GM06990 (cell line): Measurements from ENCODE around the gene KRI1.

Experiments
- DNase-seq: peaks from one replicate; pipeline ENCODE4 v3.0.0-alpha.2; 2011; ENCODE audit not compliant: insufficient read length; ENCODE audit errors: extremely low read depth
- H3K27me3 ChIP-seq: replicated peaks from 2 replicates; pipeline ENCODE4 v1.6.0; 2011; ENCODE audit warnings: low read length; ENCODE audit not compliant: control insufficient read depth, insufficient read depth
- H3K36me3 ChIP-seq: 2 replicates; pipeline ENCODE4 v1.5.1; 2011; ENCODE audit warnings: low read length; ENCODE audit not compliant: control insufficient read depth, insufficient read depth
- H3K4me3 ChIP-seq: replicated peaks from 2 replicates; pipeline ENCODE4 v1.5.1; 2011; ENCODE audit warnings: low read depth, mild to moderate bottlenecking, control low read depth, low read length
- TF ChIP-seq, protein P1 (sequence below): IDR thresholded peaks from 2 replicates; pipeline ENCODE4 v1.5.1; 2011; ENCODE audit warnings: low read length, control low read depth, mild to moderate bottlenecking, inconsistent platforms; ENCODE audit not compliant: insufficient read depth, poor library complexity, severe bottlenecking

Gene KRI1

DNA sequence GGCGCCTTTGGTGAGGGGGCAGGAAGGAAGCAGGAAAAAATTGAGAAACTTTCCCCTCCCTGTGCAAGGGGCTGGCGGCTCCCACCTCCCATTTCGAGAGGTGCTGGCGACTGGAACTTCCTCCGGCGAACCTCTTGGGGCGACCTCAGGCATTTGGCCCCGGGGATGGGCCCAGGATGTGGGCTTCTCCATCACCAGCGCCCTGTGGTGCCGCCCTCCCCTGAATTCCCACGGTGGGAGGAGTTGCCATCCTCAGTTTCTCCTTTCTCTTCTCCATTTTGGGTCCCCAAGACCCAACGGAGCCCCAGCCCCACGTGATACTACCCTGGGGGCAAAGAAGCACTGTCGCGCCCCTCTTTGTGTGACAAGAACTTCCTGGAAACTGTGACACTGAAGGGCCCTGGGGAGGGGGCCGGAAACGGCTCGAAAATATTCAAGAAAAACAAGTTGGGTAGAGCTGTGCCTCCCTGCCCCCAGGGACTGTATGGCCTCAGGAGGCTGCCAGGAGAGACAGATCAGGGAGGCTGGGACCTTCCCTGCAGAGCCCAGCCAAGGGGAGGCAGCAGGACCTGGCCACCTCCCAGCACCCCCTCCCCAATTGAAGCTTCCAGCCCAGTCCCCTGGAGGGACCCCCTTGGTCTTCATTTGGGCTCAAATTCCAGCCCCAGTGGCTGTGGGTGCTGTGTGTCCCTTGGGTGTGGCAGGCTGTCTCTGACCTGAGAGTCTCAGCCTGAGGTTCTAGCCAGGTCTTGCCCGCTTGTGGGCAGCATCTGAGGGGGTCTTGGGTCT, 37.5 kb upstream of the KRI1 start:
- DNase-seq: peak; percentile 66
- Histone ChIP-seq H3K27me3 (no peaks in the 10 kb centered on the region), H3K4me3 (peak overlapping the region; percentile 99), H3K36me3 (no peaks in the 10 kb centered on the region; the same call in 1 of the 2 replicates)
- TF ChIP-seq, protein P1, sequence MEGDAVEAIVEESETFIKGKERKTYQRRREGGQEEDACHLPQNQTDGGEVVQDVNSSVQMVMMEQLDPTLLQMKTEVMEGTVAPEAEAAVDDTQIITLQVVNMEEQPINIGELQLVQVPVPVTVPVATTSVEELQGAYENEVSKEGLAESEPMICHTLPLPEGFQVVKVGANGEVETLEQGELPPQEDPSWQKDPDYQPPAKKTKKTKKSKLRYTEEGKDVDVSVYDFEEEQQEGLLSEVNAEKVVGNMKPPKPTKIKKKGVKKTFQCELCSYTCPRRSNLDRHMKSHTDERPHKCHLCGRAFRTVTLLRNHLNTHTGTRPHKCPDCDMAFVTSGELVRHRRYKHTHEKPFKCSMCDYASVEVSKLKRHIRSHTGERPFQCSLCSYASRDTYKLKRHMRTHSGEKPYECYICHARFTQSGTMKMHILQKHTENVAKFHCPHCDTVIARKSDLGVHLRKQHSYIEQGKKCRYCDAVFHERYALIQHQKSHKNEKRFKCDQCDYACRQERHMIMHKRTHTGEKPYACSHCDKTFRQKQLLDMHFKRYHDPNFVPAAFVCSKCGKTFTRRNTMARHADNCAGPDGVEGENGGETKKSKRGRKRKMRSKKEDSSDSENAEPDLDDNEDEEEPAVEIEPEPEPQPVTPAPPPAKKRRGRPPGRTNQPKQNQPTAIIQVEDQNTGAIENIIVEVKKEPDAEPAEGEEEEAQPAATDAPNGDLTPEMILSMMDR: no peak

DNA sequence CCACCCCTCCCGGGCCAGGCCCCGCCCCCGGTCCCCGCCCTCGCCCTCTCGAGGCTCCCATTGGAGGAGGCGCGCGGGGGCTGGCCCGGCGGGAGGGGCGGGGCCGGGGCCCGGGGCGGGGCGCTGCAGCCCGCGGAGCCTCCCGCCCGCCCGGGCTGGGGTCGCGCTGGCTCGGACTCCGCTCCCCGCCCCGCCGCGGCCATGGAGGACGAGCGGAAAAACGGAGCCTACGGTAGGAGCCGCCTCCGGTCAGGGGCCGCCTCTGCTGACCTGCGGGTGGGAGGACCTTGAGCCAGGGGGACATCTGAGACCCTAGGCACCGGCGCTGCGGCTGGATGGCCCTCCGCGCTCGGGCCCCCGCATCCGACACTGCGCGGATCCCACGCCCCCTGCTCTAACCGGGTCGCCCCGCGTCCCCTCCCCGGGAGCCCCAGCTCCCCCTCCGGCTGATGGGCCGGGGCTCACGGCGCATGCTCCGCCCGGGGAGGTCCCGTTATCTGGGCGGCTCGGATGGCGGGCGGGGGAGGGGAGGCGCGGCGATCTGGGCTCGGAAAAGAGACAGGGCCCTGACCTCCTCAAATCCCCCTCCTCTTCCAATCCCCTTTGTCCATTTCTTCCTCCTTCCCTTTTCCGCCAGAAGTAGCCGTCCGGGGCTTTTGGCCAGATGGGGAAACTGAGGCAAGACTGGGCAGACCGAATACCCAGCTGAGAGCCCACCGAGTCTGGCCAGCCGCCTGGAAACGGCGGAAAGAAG, 36.7 kb upstream of the KRI1 start:
- peak; percentile 86 for DNase-seq
- TF ChIP-seq, protein P1: no peak
- Histone ChIP-seq H3K27me3 (no peaks in the 10 kb centered on the region), H3K4me3 (peak overlapping the region; percentile 99), H3K36me3 (no peaks in the 10 kb centered on the region; the same call in 1 of the 2 replicates)

DNA sequence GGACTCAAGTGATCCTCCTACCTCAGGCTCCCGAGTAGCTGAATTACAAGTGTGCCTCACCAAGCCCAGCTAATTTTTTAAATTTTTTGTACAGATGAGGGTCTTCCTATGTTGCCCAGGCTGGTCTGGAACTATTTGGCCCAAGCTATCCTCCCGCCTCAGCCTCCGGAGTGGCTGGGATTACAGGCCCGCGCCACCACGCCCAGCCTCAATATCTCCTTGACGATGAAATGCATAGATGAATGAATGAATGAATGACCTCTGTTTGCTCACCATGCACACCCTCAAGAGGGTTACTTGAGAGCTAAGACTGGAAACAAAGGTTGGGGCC, 36.2 kb upstream of the KRI1 start:
- no peak for DNase-seq
- TF ChIP-seq, protein P1: no peak

DNA sequence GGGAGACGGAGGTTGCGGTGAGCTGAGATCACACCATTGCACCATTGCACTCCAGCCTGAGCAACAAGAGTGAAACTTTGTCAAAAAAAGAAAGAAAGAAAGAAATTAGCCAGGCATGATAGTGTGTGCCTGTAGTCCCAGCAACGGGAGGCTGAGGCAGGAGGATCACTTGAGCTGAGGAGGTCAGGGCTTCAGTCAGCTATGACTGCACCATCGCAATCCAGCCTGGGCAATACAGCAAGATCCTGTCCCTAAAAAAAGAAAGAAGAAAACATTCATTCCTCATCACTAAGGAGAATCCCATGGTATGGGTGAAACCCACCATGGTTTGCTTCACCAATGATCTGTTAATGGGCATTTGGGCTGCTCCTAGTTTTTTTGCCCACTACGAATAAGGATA, 34.3 kb upstream of the KRI1 start:
- H3K36me3 ChIP-seq: no peaks in the 10 kb centered on the region
- TF ChIP-seq, protein P1: no peak
- DNase-seq: no peak
- H3K4me3 ChIP-seq: no peak overlapping the region
- H3K27me3 ChIP-seq: no peaks in the 10 kb centered on the region

More for the DNA sequence above, 36.2 kb upstream of the KRI1 start:
- Histone ChIP-seq H3K27me3 (no peaks in the 10 kb centered on the region), H3K36me3 (no peaks in the 10 kb centered on the region; the same call in 1 of the 2 replicates), H3K4me3 (peak overlapping the region; percentile 35)

DNA sequence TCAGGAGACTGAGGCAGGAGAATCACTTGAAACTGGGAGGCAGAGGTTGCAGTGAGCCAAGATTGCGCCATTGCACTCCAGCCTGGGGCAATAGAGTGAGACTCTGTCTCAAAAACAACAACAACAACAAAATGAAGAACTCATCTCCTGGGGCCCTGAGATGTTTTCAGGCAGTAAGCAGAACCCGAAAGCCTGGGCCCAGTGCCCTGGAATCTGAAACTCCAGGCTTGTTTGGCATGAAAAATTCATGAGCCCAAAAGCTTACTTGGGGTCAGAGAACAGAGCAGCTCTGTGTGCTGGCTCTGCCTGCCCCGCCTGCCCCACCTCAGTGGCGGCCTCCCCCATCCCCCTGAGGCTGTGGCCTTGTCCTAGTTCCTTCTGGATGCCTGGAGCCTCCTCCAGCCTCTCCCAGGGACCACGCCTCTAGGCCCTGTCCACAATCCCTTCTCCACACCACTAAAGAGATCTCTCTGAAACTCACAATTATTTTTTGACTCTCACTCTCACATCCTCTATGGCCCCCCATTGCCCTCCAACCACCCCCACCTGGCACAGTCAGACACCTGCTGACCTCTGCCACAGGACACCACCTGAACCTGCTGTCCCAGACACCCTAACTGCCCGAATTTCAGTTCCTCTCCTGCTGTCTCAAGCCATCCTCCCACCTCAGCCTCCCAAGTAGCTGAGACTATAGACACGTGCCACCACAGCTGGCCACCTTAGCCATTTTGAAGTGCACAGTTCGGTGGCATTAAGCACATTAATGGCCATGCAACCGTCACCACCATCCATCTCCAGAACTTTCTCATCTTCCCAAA, 28.2 kb upstream of the KRI1 start:
- Histone ChIP-seq H3K36me3 (no peaks in the 10 kb centered on the region), H3K27me3 (no peaks in the 10 kb centered on the region), H3K4me3 (no peak overlapping the region)
- peak; percentile 70 for DNase-seq
- TF ChIP-seq, protein P1: no peak
